Stimulated activated naive B cell treated with anti-CD40 and anti-IgM and Interleukin-4, amounts not matched to agents 10 μg/mL and 1 μg/mL and 100 μg/mL, for 72 hours (primary cell): ENCODE data around the gene CD164.
"Not testable (repeated sequence)": the region's sequence is repeated elsewhere in the genome, so short reads cannot be mapped to it uniquely, and the experiment has no call there.

Experiments
- ATAC-seq, 2 donors: fragments of 150-1000 bp; cut with Tn5 transposase; replicated peaks; 2 replicates each; pipeline ENCODE4 v1.10.0; 2021; ENCODE audit warnings: moderate library complexity in 1 of 2
- DNase-seq: peaks from one replicate; pipeline ENCODE4 v3.0.0; 2021
- H3K27ac Mint-ChIP-seq: one replicate; pipeline ENCODE4 v1.8.0; 2022; ENCODE audit warnings: mild to moderate bottlenecking, mixed read lengths
- H3K27me3 Mint-ChIP-seq, 2 donors: one replicate each; pipeline ENCODE4 v1.8.0; 2022; ENCODE audit warnings: mixed read lengths in 2 of 2
- H3K36me3 Mint-ChIP-seq, 2 donors: one replicate each; pipeline ENCODE4 v1.8.0; 2022; ENCODE audit warnings: mixed read lengths in 2 of 2, mild to moderate bottlenecking in 1 of 2
- H3K4me1 Mint-ChIP-seq, 2 donors: one replicate each; pipeline ENCODE4 v1.8.0; 2022; ENCODE audit warnings: mixed read lengths in 2 of 2, mild to moderate bottlenecking in 1 of 2
- H3K4me3 Mint-ChIP-seq, 2 donors: one replicate each; pipeline ENCODE4 v1.8.0; 2022; ENCODE audit warnings: mild to moderate bottlenecking in 2 of 2, mixed read lengths in 2 of 2, moderate library complexity in 1 of 2
- H3K9me3 Mint-ChIP-seq, 2 donors: one replicate each; pipeline ENCODE4 v1.8.0; 2022; ENCODE audit warnings: mixed read lengths in 2 of 2, mild to moderate bottlenecking in 1 of 2

Gene CD164

DNA sequence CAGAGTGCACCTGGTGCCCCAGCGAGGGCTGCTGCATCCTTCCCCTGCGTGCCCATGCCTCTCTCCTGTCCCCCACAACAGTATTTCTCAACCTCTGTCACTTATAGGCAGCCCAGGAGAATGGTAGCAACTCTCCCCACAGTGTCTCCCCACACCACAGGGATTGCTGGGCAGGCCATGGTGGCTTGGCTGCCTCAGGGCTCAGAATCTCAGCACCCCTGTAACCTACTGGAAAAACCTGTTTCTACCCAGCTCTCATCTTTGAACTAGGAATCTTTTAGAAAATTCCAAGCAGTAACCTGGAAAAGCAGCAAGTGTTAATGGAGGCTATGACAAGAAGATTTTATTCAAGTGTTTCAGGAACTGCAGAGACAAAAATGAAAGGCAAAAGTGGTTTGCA is 38.0 kb downstream of the CD164 start:
- peaks cover 10 to 29% of the 10 kb centered on the region in 2 donors for H3K36me3 Mint-ChIP-seq
- no peaks in the 10 kb centered on the region for H3K4me1 Mint-ChIP-seq
- ATAC-seq (no peak), DNase-seq (no peak)
- H3K27me3 Mint-ChIP-seq: no peaks in the 10 kb centered on the region
- no peaks in the 10 kb centered on the region for H3K9me3 Mint-ChIP-seq
- no peak overlapping the region for H3K27ac Mint-ChIP-seq
- no peak overlapping the region for H3K4me3 Mint-ChIP-seq

DNA sequence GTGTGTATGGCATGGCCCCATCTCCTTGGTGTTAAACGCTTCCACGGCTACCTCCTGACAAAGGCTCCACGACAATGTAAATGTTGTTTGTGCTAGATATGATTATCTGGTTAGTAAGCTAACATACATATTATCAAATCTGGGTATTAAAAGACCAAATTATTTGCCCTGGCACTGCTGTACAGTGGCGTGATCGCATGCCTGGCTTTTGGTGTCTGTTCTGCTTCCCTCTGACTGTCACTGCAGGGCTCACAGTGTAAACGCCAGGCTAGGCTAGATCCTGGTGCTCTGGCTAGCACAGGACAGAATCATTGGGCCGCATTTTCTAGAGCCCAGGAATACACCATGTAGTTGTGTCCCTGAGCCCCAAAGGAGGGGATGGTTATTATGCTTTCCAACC is 38.7 kb downstream of the CD164 start:
- no peak overlapping the region for H3K4me3 Mint-ChIP-seq
- H3K27ac Mint-ChIP-seq: no peak overlapping the region
- DNase-seq (no peak), ATAC-seq (no peak)
- H3K36me3 Mint-ChIP-seq: peaks cover 7 to 32% of the 10 kb centered on the region in 2 donors
- no peaks in the 10 kb centered on the region for H3K9me3 Mint-ChIP-seq
- no peaks in the 10 kb centered on the region for H3K4me1 Mint-ChIP-seq
- no peaks in the 10 kb centered on the region for H3K27me3 Mint-ChIP-seq

- H3K9me3 Mint-ChIP-seq: no peaks in the 10 kb centered on the region
- no peak overlapping the region for H3K27ac Mint-ChIP-seq
- H3K36me3 Mint-ChIP-seq: peaks cover 7 to 32% of the 10 kb centered on the region in 2 donors
- no peaks in the 10 kb centered on the region for H3K4me1 Mint-ChIP-seq
- H3K4me3 Mint-ChIP-seq: no peak overlapping the region
- ATAC-seq: no peak
- no peak for DNase-seq
- no peaks in the 10 kb centered on the region for H3K27me3 Mint-ChIP-seq
Measured at GRCh38 chr6:109342911-109343310, 39.4 kb downstream of the CD164 start.

GRCh38 chr6:109342506-109342905 is 39.8 kb downstream of the CD164 start:
- Mint-ChIP-seq H3K4me1 (no peaks in the 10 kb centered on the region), H3K9me3 (no peaks in the 10 kb centered on the region), H3K36me3 (peaks cover 8 to 34% of the 10 kb centered on the region in 2 donors), H3K27me3 (no peaks in the 10 kb centered on the region), H3K4me3 (no peak overlapping the region), H3K27ac (no peak overlapping the region)
- no peak for ATAC-seq
- DNase-seq: no peak

DNA sequence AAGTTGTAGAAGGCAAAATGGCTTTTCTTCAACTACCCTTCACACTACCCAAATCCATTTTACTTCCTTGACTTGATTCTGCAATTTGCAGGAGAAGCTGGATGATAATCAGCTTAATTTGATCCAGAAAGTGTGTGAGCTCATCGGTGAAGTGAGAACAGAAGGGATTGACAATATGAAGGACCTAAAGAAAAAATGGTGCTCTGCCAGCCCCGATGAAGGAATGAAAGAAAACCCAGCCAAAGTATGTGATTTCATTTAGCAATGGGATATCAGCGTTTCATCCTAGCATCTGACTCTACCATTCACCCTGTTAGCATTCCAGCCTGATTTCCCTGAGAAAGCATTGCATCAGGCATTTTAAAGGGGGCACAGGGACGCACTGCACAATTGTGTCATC is 41.5 kb downstream of the CD164 start:
- no peak overlapping the region for H3K27ac Mint-ChIP-seq
- peaks cover 16 to 35% of the 10 kb centered on the region in 2 donors for H3K36me3 Mint-ChIP-seq
- no peaks in the 10 kb centered on the region for H3K4me1 Mint-ChIP-seq
- ATAC-seq (no peak), DNase-seq (no peak)
- H3K9me3 Mint-ChIP-seq: no peaks in the 10 kb centered on the region
- H3K27me3 Mint-ChIP-seq: no peaks in the 10 kb centered on the region
- H3K4me3 Mint-ChIP-seq: no peak overlapping the region

GRCh38 chr6:109339906-109340678 is 42.2 kb downstream of the CD164 start:
- Mint-ChIP-seq H3K27me3 (no peaks in the 10 kb centered on the region), H3K27ac (no peak overlapping the region), H3K4me1 (no peaks in the 10 kb centered on the region), H3K4me3 (no peak overlapping the region), H3K36me3 (peaks cover 16 to 35% of the 10 kb centered on the region in 2 donors), H3K9me3 (no peaks in the 10 kb centered on the region)
- DNase-seq (no peak), ATAC-seq (no peak)

DNA sequence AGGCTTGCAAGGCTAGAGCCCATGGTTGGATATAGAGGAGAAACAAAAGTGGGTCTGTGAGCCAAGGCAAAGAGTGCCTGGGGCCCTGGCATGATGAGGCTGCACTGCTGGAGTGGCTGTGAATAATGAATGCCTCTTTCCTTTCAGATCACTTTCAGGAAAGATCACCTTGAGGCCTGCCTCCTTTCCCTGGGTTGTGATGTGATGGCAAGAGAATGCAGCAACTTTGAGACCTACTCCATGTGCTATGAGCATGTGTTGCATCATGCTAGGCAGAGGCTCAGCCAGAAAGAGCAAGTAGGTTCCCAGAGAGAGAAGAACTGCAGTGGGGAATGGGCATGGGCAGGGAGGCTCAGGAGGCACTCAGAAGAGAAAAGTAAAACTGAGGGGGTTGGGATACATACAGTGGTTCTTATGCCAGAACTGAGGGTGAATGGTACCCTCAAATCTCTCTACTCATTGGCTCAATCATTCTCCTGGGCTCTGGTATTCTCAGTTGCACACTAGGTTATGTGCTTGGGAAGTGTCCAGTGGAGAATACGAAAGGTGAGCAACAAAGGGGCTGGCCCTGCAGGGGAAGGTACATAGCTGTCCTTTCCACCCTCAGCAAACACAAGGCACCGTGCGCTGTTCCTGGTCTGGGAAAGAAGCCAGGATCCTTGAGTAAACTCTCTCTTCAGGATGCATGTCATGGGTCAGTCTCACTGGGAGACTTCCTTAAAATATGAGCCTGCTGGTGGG is 45.9 kb downstream of the CD164 start:
- DNase-seq (no peak), ATAC-seq (no peak)
- H3K36me3 Mint-ChIP-seq: peaks cover 20 to 30% of the 10 kb centered on the region in 2 donors
- H3K27me3 Mint-ChIP-seq: no peaks in the 10 kb centered on the region
- peaks cover 0 to 2% of the 10 kb centered on the region in 2 donors for H3K9me3 Mint-ChIP-seq
- no peak overlapping the region for H3K4me3 Mint-ChIP-seq
- no peak overlapping the region for H3K27ac Mint-ChIP-seq
- no peaks in the 10 kb centered on the region for H3K4me1 Mint-ChIP-seq

GRCh38 chr6:109333870-109334269 is 48.4 kb downstream of the CD164 start:
- not testable (repeated sequence) for DNase-seq, H3K4me3 Mint-ChIP-seq, H3K9me3 Mint-ChIP-seq, H3K27me3 Mint-ChIP-seq, H3K4me1 Mint-ChIP-seq, ATAC-seq, H3K27ac Mint-ChIP-seq
- peaks cover 14 to 15% of the 10 kb centered on the region in 2 donors for H3K36me3 Mint-ChIP-seq

DNA sequence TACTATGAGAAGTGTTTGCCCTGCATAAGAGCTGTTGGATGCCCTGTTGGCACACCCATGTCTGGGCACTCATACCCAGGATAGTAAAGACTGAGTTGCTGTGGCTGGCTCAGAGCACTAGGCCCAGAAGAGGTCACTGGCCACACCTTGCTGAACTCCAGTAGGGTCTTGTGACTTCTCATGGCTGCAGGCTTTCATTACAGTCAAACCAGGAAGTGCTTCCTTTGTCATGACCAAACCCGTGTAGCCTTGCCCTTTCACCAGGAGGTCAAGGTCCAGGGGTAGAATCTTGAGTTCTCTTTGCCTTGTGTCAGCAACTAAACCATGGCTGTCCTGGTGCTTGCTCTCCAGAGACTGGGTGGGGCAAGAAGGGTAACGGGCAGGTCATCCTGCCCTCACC is 49.5 kb downstream of the CD164 start:
- DNase-seq: no peak
- H3K4me1 Mint-ChIP-seq: peaks cover 0 to 2% of the 10 kb centered on the region in 2 donors
- peaks cover 13 to 15% of the 10 kb centered on the region in 2 donors for H3K36me3 Mint-ChIP-seq
- no peak overlapping the region for H3K4me3 Mint-ChIP-seq
- peaks cover 0 to 2% of the 10 kb centered on the region in 2 donors for H3K9me3 Mint-ChIP-seq
- peak; percentile 23 to 52 for ATAC-seq
- H3K27ac Mint-ChIP-seq: no peak overlapping the region
- H3K27me3 Mint-ChIP-seq: no peaks in the 10 kb centered on the region

DNA sequence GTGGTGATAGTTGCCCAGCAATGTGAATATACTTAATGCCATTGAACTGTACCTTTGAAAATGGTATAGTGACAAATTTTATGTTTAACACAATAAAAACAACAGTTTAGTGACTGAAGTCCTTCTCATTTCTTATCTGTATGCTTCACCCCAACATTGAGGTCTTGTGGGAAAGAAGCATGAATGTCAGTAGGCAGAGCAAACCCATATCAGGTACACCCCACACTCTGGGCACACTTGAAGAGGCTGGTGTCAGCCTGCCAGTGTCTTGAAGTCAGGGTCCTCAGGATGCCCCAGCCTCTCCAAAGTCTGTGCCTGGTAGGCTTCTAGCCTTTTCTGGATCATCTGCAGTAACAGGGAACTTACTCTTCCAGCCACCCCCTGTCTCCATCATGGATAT is 51.2 kb downstream of the CD164 start:
- peaks cover 5 to 8% of the 10 kb centered on the region in 2 donors for H3K36me3 Mint-ChIP-seq
- H3K9me3 Mint-ChIP-seq: peaks cover 0 to 2% of the 10 kb centered on the region in 2 donors
- DNase-seq: no peak
- H3K27me3 Mint-ChIP-seq: no peaks in the 10 kb centered on the region
- H3K27ac Mint-ChIP-seq: no peak overlapping the region
- no peak for ATAC-seq
- peaks cover 0 to 2% of the 10 kb centered on the region in 2 donors for H3K4me1 Mint-ChIP-seq
- H3K4me3 Mint-ChIP-seq: no peak overlapping the region

GRCh38 chr6:109330263-109330662 is 52.0 kb downstream of the CD164 start:
- ATAC-seq: no peak
- H3K27ac Mint-ChIP-seq: no peak overlapping the region

DNA sequence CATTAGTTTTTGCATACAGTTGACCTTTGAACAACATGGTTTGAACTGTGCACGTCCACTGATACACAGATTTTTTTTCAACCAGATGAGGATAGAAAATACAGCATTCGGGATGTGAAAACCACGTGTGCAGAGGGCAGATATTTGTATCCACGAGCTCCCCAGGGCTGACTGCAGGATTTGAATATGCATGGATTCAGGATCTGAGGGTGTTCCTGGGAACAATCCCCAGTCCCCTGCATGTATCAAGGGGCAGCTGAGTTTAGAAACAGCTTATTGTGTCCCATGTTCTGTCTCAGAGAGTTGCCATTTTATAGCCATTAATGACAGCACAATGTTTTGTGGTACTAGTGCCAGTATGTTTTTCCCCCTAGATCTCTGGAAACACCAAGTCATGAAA is 53.6 kb downstream of the CD164 start:
- Mint-ChIP-seq H3K27me3 (no peaks in the 10 kb centered on the region), H3K4me3 (no peak overlapping the region), H3K4me1 (peaks cover 0 to 2% of the 10 kb centered on the region in 2 donors), H3K9me3 (peaks cover 0 to under 1% of the 10 kb centered on the region in 2 donors), H3K36me3 (peaks cover under 1% of the 10 kb centered on the region in 2 donors), H3K27ac (no peak overlapping the region)
- no peak for DNase-seq
- no peak for ATAC-seq

More at GRCh38 chr6:109330263-109330662, 52.0 kb downstream of the CD164 start:
- H3K4me3 Mint-ChIP-seq: no peak overlapping the region
- H3K27me3 Mint-ChIP-seq: no peaks in the 10 kb centered on the region
- peaks cover 0 to 2% of the 10 kb centered on the region in 2 donors for H3K9me3 Mint-ChIP-seq
- peaks cover 0 to 2% of the 10 kb centered on the region in 2 donors for H3K4me1 Mint-ChIP-seq
- H3K36me3 Mint-ChIP-seq: peaks cover 5 to 7% of the 10 kb centered on the region in 2 donors
- no peak for DNase-seq

DNA sequence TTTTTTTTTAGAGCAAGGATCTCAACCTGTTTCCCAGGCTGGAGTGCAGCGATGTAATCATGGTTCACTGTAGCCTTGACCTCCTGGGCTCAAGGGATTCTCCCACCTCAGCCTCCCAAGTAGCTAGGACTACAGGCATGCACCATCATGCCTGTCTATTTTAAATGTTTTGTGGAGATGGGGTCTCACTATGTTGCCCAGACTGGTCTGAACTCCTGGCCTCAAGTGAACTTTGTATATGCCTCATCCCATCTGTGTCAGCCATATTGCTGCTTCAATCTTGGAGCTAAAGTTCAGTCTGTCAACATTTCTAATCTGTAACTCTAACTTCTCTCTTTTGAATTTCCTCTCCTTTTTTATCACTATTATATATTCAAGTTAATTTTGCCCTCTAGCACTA is 54.3 kb downstream of the CD164 start:
- Mint-ChIP-seq H3K27ac (no peak overlapping the region), H3K4me1 (peaks cover 0 to 5% of the 10 kb centered on the region in 2 donors), H3K27me3 (no peaks in the 10 kb centered on the region), H3K36me3 (no peaks in the 10 kb centered on the region), H3K4me3 (no peak overlapping the region), H3K9me3 (peaks cover 0 to 2% of the 10 kb centered on the region in 2 donors)
- ATAC-seq: no peak
- DNase-seq: no peak

GRCh38 chr6:109327491-109327890 is 54.8 kb downstream of the CD164 start:
- peaks cover 0 to 10% of the 10 kb centered on the region in 2 donors for H3K4me1 Mint-ChIP-seq
- no peak for DNase-seq
- H3K36me3 Mint-ChIP-seq: no peaks in the 10 kb centered on the region
- ATAC-seq: no peak
- H3K27ac Mint-ChIP-seq: no peak overlapping the region
- peaks cover 0 to 5% of the 10 kb centered on the region in 2 donors for H3K9me3 Mint-ChIP-seq
- no peak overlapping the region for H3K4me3 Mint-ChIP-seq
- no peaks in the 10 kb centered on the region for H3K27me3 Mint-ChIP-seq

GRCh38 chr6:109326351-109326750 is 55.9 kb downstream of the CD164 start:
- no peaks in the 10 kb centered on the region for H3K27me3 Mint-ChIP-seq
- ATAC-seq: no peak
- no peak overlapping the region for H3K27ac Mint-ChIP-seq
- peaks cover 0 to 5% of the 10 kb centered on the region in 2 donors for H3K9me3 Mint-ChIP-seq
- H3K4me1 Mint-ChIP-seq: peaks cover 0 to 10% of the 10 kb centered on the region in 2 donors
- no peaks in the 10 kb centered on the region for H3K36me3 Mint-ChIP-seq
- no peak for DNase-seq
- H3K4me3 Mint-ChIP-seq: no peak overlapping the region
